Lower lobe of right lung (tissue), 2 donors: ENCODE results near the gene TFAP2D. TPM values are rescaled to one million over a fixed set of nuclear protein-coding genes. Genes with fewer than 3 reads are reported as not detected.

Experiments used
- ATAC-seq, 2 donors: fragments of 200-7000 bp; cut with Tn5 transposase; one replicate each; pipeline ENCODE4 v1.9.1; 2020 to 2022; ENCODE audit warnings: mild to moderate bottlenecking in 2 of 2, moderate library complexity in 2 of 2
- DNase-seq: peaks from one replicate; pipeline ENCODE4 v3.0.0-alpha.2; 2020
- H3K27ac ChIP-seq: fragments of 200-600 bp; one replicate; pipeline ENCODE4 v1.8.0; 2022
- H3K27me3 ChIP-seq: fragments of 200-600 bp; one replicate; pipeline ENCODE4 v1.8.0; 2022; ENCODE audit warnings: low read depth
- H3K36me3 ChIP-seq: fragments of 200-600 bp; one replicate; pipeline ENCODE4 v1.8.0; 2022; ENCODE audit warnings: mild to moderate bottlenecking
- H3K4me1 ChIP-seq: fragments of 200-600 bp; one replicate; pipeline ENCODE4 v1.8.0; 2022
- H3K4me3 ChIP-seq: fragments of 200-600 bp; one replicate; pipeline ENCODE4 v1.8.0; 2022; ENCODE audit warnings: mild to moderate bottlenecking
- H3K9me3 ChIP-seq: fragments of 200-600 bp; one replicate; pipeline ENCODE4 v1.8.0; 2022
- intact Hi-C: fragments of 100-400 bp; cut with DNase I; formaldehyde crosslinking; loops from one replicate; pipeline ENCODE4 v1.11.0; 2022
- total RNA-seq: library from RNA; stranded (reverse); fragmentation: NEBNext Ultra II Directional; extraction: Animal tissue kit (Norgen Biotek cat#: 25700); gene quantifications from one replicate; pipeline ENCODE4 v1.2.1, GENCODE V29; 2021
- TF ChIP-seq, protein P1 (sequence below): fragments of 200-600 bp; IDR thresholded peaks from one replicate; pipeline ENCODE4 v1.8.0; 2022; ENCODE audit warnings: antibody characterized with exemption, mild to moderate bottlenecking
- donor health status: DM: no; HTN: yes; CAD: no; lungs with severe emphysema.

The TFAP2D gene
- total RNA-seq, 1 donor from 2014 or later, result not detected

DNA sequence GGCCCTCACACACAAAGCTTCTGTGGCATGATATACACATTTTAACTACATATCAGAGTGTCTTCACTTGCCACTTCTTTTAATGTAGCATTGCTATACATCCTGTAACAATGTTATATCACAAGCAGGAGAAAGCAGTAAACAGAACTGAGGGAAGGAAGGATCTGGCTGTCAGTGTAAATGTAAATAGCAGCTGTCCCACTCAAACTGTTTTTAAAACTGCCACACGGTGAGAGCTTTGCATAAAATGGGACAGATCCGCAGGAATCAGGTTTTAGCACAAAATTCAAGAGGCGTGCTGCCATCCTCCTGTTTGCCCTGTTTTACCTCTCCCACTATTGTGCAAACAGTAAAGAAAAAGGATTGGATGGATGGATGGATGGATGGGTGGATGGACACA, 28.8 kb downstream of the TFAP2D start:
- no peaks in the 10 kb centered on the region for H3K9me3 ChIP-seq
- H3K27ac ChIP-seq, result no peak overlapping the region
- ATAC-seq, result no peak
- H3K4me3 ChIP-seq, result no peak overlapping the region
- TF ChIP-seq, protein P1, sequence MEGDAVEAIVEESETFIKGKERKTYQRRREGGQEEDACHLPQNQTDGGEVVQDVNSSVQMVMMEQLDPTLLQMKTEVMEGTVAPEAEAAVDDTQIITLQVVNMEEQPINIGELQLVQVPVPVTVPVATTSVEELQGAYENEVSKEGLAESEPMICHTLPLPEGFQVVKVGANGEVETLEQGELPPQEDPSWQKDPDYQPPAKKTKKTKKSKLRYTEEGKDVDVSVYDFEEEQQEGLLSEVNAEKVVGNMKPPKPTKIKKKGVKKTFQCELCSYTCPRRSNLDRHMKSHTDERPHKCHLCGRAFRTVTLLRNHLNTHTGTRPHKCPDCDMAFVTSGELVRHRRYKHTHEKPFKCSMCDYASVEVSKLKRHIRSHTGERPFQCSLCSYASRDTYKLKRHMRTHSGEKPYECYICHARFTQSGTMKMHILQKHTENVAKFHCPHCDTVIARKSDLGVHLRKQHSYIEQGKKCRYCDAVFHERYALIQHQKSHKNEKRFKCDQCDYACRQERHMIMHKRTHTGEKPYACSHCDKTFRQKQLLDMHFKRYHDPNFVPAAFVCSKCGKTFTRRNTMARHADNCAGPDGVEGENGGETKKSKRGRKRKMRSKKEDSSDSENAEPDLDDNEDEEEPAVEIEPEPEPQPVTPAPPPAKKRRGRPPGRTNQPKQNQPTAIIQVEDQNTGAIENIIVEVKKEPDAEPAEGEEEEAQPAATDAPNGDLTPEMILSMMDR, result no peak
- no peaks in the 10 kb centered on the region for H3K36me3 ChIP-seq
- intact Hi-C loops, result no loop called here
- H3K4me1 ChIP-seq, result no peaks in the 10 kb centered on the region
- no peak for DNase-seq
- no peaks in the 10 kb centered on the region for H3K27me3 ChIP-seq

- DNase-seq (no peak), ATAC-seq (no peak)
- no peaks in the 10 kb centered on the region for H3K27me3 ChIP-seq
- no peaks in the 10 kb centered on the region for H3K36me3 ChIP-seq
- H3K9me3 ChIP-seq, result no peaks in the 10 kb centered on the region
- no peak overlapping the region for H3K27ac ChIP-seq
- TF ChIP-seq, protein P1, result no peak
- no peak overlapping the region for H3K4me3 ChIP-seq
- no peaks in the 10 kb centered on the region for H3K4me1 ChIP-seq
- intact Hi-C loops, result no loop called here
Measured at GRCh38 chr6:50744976-50745375, 31.6 kb downstream of the TFAP2D start.

GRCh38 chr6:50762798-50763197, 49.5 kb downstream of the TFAP2D start:
- Histone ChIP-seq H3K4me1 (no peaks in the 10 kb centered on the region), H3K36me3 (no peaks in the 10 kb centered on the region), H3K9me3 (no peaks in the 10 kb centered on the region)

DNA sequence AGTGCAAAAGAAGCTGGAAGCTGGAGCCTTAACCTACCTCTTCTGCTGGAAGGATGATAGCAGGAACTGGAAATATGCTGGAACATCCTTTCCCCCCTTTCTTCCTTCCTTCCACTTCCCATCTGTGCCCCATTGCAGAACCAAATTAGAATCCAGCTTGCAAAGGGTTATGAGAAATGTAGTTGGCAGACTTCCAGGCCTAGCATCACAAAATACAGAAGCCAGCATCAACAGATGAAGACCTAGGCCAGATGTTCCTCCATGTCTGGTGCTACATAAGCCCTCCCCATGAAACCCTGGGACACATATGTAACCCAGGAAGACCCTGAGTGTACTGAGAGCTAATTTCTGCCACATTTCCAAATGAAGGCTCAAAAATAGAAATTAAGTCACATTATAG, 65.4 kb downstream of the TFAP2D start:
- Histone ChIP-seq H3K36me3 (no peaks in the 10 kb centered on the region), H3K27ac (no peak overlapping the region), H3K9me3 (no peaks in the 10 kb centered on the region), H3K4me1 (no peaks in the 10 kb centered on the region), H3K27me3 (no peaks in the 10 kb centered on the region), H3K4me3 (no peak overlapping the region)
- no peak for DNase-seq
- no peak for ATAC-seq
- TF ChIP-seq, protein P1, result no peak
- intact Hi-C loops, result no loop called here

More at GRCh38 chr6:50762798-50763197, 49.5 kb downstream of the TFAP2D start:
- Histone ChIP-seq H3K4me3 (no peak overlapping the region), H3K27ac (no peak overlapping the region), H3K27me3 (no peaks in the 10 kb centered on the region)
- no peak for DNase-seq
- no peak for ATAC-seq
- intact Hi-C loops, result no loop called here
- TF ChIP-seq, protein P1, result no peak

- H3K9me3 ChIP-seq, result no peaks in the 10 kb centered on the region
- no peaks in the 10 kb centered on the region for H3K36me3 ChIP-seq
- no peak overlapping the region for H3K4me3 ChIP-seq
- DNase-seq, result no peak
- H3K4me1 ChIP-seq, result no peaks in the 10 kb centered on the region
- intact Hi-C loops, result no loop called here
- no peak overlapping the region for H3K27ac ChIP-seq
- H3K27me3 ChIP-seq, result no peaks in the 10 kb centered on the region
- TF ChIP-seq, protein P1, result no peak
- no peak for ATAC-seq
Measured at GRCh38 chr6:50780382-50780781, 67.1 kb downstream of the TFAP2D start.

DNA sequence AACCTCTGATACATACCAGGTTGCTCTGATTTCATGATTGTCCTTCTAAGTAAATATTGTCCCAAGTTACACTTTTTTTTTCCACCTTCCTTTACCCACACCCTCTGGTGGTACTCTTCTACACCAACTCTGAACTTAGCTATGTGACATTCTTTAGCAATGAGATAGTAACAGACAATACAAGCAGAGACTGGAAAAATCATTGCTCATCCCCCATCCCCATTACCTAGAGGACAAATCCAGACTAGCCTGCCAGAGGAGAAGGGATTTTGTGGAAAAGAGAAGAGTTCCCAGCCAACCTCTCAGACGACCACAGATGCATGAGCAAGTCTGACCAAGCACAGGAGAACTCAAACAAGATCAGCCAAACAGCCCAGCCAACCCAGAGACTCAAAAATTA, 72.6 kb downstream of the TFAP2D start:
- no peak for DNase-seq
- H3K9me3 ChIP-seq, result no peaks in the 10 kb centered on the region
- no peaks in the 10 kb centered on the region for H3K36me3 ChIP-seq
- TF ChIP-seq, protein P1, result no peak
- intact Hi-C loops, result no loop called here
- no peak overlapping the region for H3K4me3 ChIP-seq
- no peak for ATAC-seq
- no peaks in the 10 kb centered on the region for H3K4me1 ChIP-seq
- no peak overlapping the region for H3K27ac ChIP-seq
- no peaks in the 10 kb centered on the region for H3K27me3 ChIP-seq
